H9 (cell line): Measurements from ENCODE around the gene FBXO5. TPM values are rescaled to one million over a fixed set of nuclear protein-coding genes. Genes with fewer than 3 reads are reported as not detected.
A peak's percentile ranks its signal among the peaks of the same experiment; 100 is the strongest.

Experiments
- DNase-seq: peaks from one replicate; pipeline ENCODE4 v3.0.0-alpha.2; 2017
- H2AFZ ChIP-seq: one replicate; pipeline ENCODE4 v1.6.1; 2013; ENCODE audit warnings: mild to moderate bottlenecking, low read length, control low read depth, moderate library complexity
- H2AK5ac ChIP-seq: 2 replicates; pipeline ENCODE4 v1.6.1; 2013; ENCODE audit warnings: low read length, control low read depth, mixed read lengths; ENCODE audit not compliant: insufficient read length
- H2BK120ac ChIP-seq: one replicate; pipeline ENCODE4 v1.6.1; 2013; ENCODE audit warnings: low read depth, mild to moderate bottlenecking, low read length, control low read depth, inconsistent platforms; ENCODE audit not compliant: poor library complexity, severe bottlenecking
- H2BK12ac ChIP-seq: 2 replicates; pipeline ENCODE4 v1.6.1; 2013; ENCODE audit warnings: low read length, control low read depth, mixed read lengths, low read depth; ENCODE audit not compliant: insufficient read length
- H2BK15ac ChIP-seq: 2 replicates; pipeline ENCODE4 v1.6.1; 2013; ENCODE audit warnings: low read depth, low read length, control low read depth
- H2BK20ac ChIP-seq: one replicate; pipeline ENCODE4 v1.6.1; 2013; ENCODE audit warnings: low read depth, mild to moderate bottlenecking, low read length, control low read depth, inconsistent platforms; ENCODE audit not compliant: poor library complexity, severe bottlenecking
- H2BK5ac ChIP-seq: 2 replicates; pipeline ENCODE4 v1.6.1; 2013; ENCODE audit warnings: low read length, control low read depth, mixed read lengths; ENCODE audit not compliant: insufficient read length
- H3K14ac ChIP-seq: 2 replicates; pipeline ENCODE4 v1.6.1; 2013; ENCODE audit warnings: low read length, control low read depth; ENCODE audit not compliant: insufficient read depth
- H3K18ac ChIP-seq: 2 replicates; pipeline ENCODE4 v1.6.1; 2013; ENCODE audit warnings: low read depth, mild to moderate bottlenecking, mixed read lengths, low read length, control low read depth; ENCODE audit not compliant: insufficient read length
- H3K23ac ChIP-seq: 2 replicates; pipeline ENCODE4 v1.6.1; 2013; ENCODE audit warnings: low read length, control low read depth, mixed read lengths, low read depth; ENCODE audit not compliant: insufficient read length
- H3K23me2 ChIP-seq: 2 replicates; pipeline ENCODE4 v1.6.1; 2013; ENCODE audit warnings: low read depth, mild to moderate bottlenecking, mixed read lengths, low read length, control low read depth; ENCODE audit not compliant: insufficient read length, poor library complexity, severe bottlenecking
- H3K27ac ChIP-seq: 2 replicates; pipeline ENCODE4 v1.5.1; 2013; ENCODE audit warnings: low read length, control low read depth, mixed read lengths, low read depth; ENCODE audit not compliant: insufficient read length
- H3K27me3 ChIP-seq: 2 replicates; pipeline ENCODE4 v1.6.1; 2013; ENCODE audit warnings: low read length, control low read depth, inconsistent platforms; ENCODE audit not compliant: insufficient read depth
- H3K4ac ChIP-seq: 2 replicates; pipeline ENCODE4 v1.6.1; 2013; ENCODE audit warnings: low read depth, mild to moderate bottlenecking, control low read depth, inconsistent platforms, low read length, moderate library complexity
- H3K4me1 ChIP-seq: 2 replicates; pipeline ENCODE4 v1.6.1; 2013; ENCODE audit warnings: low read length, control low read depth, inconsistent platforms; ENCODE audit not compliant: insufficient read depth
- H3K4me2 ChIP-seq: 2 replicates; pipeline ENCODE4 v1.6.1; 2013; ENCODE audit warnings: low read length, control low read depth, mixed read lengths; ENCODE audit not compliant: insufficient read length, insufficient read depth
- H3K56ac ChIP-seq: 2 replicates; pipeline ENCODE4 v1.6.1; 2013; ENCODE audit warnings: low read depth, mild to moderate bottlenecking, mixed read lengths, low read length, control low read depth; ENCODE audit not compliant: insufficient read length
- H3K79me1 ChIP-seq: 2 replicates; pipeline ENCODE4 v1.6.1; 2013; ENCODE audit warnings: low read depth, mild to moderate bottlenecking, moderate library complexity, low read length, control low read depth, inconsistent platforms; ENCODE audit not compliant: insufficient read depth, poor library complexity, severe bottlenecking
- H3K79me2 ChIP-seq: 2 replicates; pipeline ENCODE4 v1.6.1; 2013; ENCODE audit warnings: low read length, control low read depth, inconsistent platforms; ENCODE audit not compliant: insufficient read depth
- H3K9ac ChIP-seq: 2 replicates; pipeline ENCODE4 v1.6.1; 2013; ENCODE audit warnings: low read length, control low read depth, mixed read lengths; ENCODE audit not compliant: insufficient read length; ENCODE audit errors: extremely low read depth
- H3K9me3 ChIP-seq: one replicate; pipeline ENCODE4 v1.6.1; 2013; ENCODE audit warnings: low read depth, low read length, inconsistent platforms; ENCODE audit not compliant: control insufficient read depth
- H3T11ph ChIP-seq: one replicate; pipeline ENCODE4 v1.6.1; 2013; ENCODE audit warnings: mild to moderate bottlenecking, low read length, control low read depth, inconsistent platforms
- H4K20me1 ChIP-seq: one replicate; pipeline ENCODE4 v1.6.1; 2013; ENCODE audit not compliant: control insufficient read depth, insufficient read length, insufficient read depth
- H4K5ac ChIP-seq: 2 replicates; pipeline ENCODE4 v1.6.1; 2013; ENCODE audit warnings: low read depth, mild to moderate bottlenecking, mixed read lengths, low read length, control low read depth; ENCODE audit not compliant: insufficient read length
- H4K8ac ChIP-seq: replicated peaks from 2 replicates; pipeline ENCODE4 v1.6.1; 2013; ENCODE audit warnings: low read length, control low read depth, mixed read lengths, low read depth; ENCODE audit not compliant: insufficient read length
- H4K91ac ChIP-seq: 2 replicates; pipeline ENCODE4 v1.6.1; 2013; ENCODE audit warnings: low read depth, mild to moderate bottlenecking, moderate library complexity, mixed read lengths, low read length, control low read depth; ENCODE audit not compliant: insufficient read length
- H3K27ac Mint-ChIP-seq, 3 experiments: 2 replicates in 2 of 3; 3 replicates in 1 of 3; pipeline ENCODE4 v1.8.0; 2020 to 2021; ENCODE audit warnings: mixed read lengths in 3 of 3, mild to moderate bottlenecking in 1 of 3, moderate library complexity in 1 of 3
- H3K27me3 Mint-ChIP-seq: 2 replicates; pipeline ENCODE4 v1.8.0; 2021; ENCODE audit warnings: low read depth, mild to moderate bottlenecking, moderate library complexity, mixed read lengths
- H3K36me3 Mint-ChIP-seq, 3 experiments: 2 replicates in 2 of 3; 3 replicates in 1 of 3; pipeline ENCODE4 v1.8.0; 2020 to 2021; ENCODE audit warnings: low read depth in 3 of 3, mixed read lengths in 3 of 3; ENCODE audit not compliant: insufficient read depth in 1 of 3
- H3K4me1 Mint-ChIP-seq, 2 experiments: 2 replicates each; pipeline ENCODE4 v1.8.0; 2020; ENCODE audit warnings: mixed read lengths in 2 of 2
- H3K4me3 Mint-ChIP-seq, 2 experiments: 2 replicates in 1 of 2; 3 replicates in 1 of 2; pipeline ENCODE4 v1.8.0; 2020 to 2021; ENCODE audit warnings: mild to moderate bottlenecking in 2 of 2, mixed read lengths in 2 of 2, moderate library complexity in 1 of 2
- H3K9me3 Mint-ChIP-seq, 2 experiments: 2 replicates in 1 of 2; 3 replicates in 1 of 2; pipeline ENCODE4 v1.8.0; 2020; ENCODE audit warnings: mild to moderate bottlenecking in 2 of 2, mixed read lengths in 2 of 2, moderate library complexity in 1 of 2
- CTCF ChIP-seq: fragments of 200-600 bp; sonication (generic); conservative IDR thresholded peaks from 3 replicates; pipeline ENCODE4 v1.8.0; 2021; ENCODE audit warnings: antibody characterized with exemption, mild to moderate bottlenecking
- WGBS: extraction: QIAGEN DNeasy Blood & Tissue Kit; methylation state at CpG from one replicate; pipeline ENCODE4 v1.1.7; 2013; ENCODE audit warnings: missing lambda C conversion rate, low lambda C conversion rate, mixed read lengths; ENCODE audit not compliant: insufficient read length; ENCODE audit errors: extremely low coverage; 5-methylcytosine and 5-hydroxymethylcytosine counted together
- total RNA-seq: library from RNA; stranded (reverse); gene quantifications from 2 replicates; pipeline ENCODE4 v1.2.1, GENCODE V29; 2021

FBXO5 gene
- total RNA-seq, 1 experiment from 2014 or later: 47.6 TPM

GRCh38 chr6:152954443-152954842 is 28.4 kb downstream of the FBXO5 start:
- H3K18ac ChIP-seq: no peak overlapping the region
- H4K91ac ChIP-seq: no peak overlapping the region
- no peaks in the 10 kb centered on the region for H4K20me1 ChIP-seq
- Mint-ChIP-seq H3K4me1 (peaks cover 13 to 16% of the 10 kb centered on the region in 2 experiments), H3K27me3 (peaks cover 2% of the 10 kb centered on the region; the same call in 1 of the 2 replicates), H3K27ac (no peak overlapping the region), H3K9me3 (no peaks in the 10 kb centered on the region; a peak in 1 of 5 replicates), H3K36me3 (no peaks in the 10 kb centered on the region), H3K4me3 (no peak overlapping the region)
- H3K4me1 ChIP-seq: peaks cover 4% of the 10 kb centered on the region; the same call in 1 of the 2 replicates
- no peak overlapping the region for H3K4me2 ChIP-seq
- no peaks in the 10 kb centered on the region for H3K27me3 ChIP-seq
- H4K8ac ChIP-seq: no peak overlapping the region
- H3K56ac ChIP-seq: no peak overlapping the region
- no peak overlapping the region for H3K14ac ChIP-seq
- no peaks in the 10 kb centered on the region for H3K23me2 ChIP-seq
- H3K79me1 ChIP-seq: no peaks in the 10 kb centered on the region
- H3K4ac ChIP-seq: no peak overlapping the region
- WGBS: no CpG with 5 or more reads among the region's 3 CpGs
- TF ChIP-seq CTCF: peak; percentile 43; the same call in 1 of the 3 replicates
- H2AFZ ChIP-seq: no peak overlapping the region
- no peak overlapping the region for H2AK5ac ChIP-seq
- no peaks in the 10 kb centered on the region for H3K9me3 ChIP-seq
- no peak overlapping the region for H3K27ac ChIP-seq
- H3K79me2 ChIP-seq: no peaks in the 10 kb centered on the region
- no peak overlapping the region for H4K5ac ChIP-seq
- no peak overlapping the region for H3T11ph ChIP-seq
- no peak overlapping the region for H2BK15ac ChIP-seq
- H2BK120ac ChIP-seq: no peak overlapping the region
- H3K9ac ChIP-seq: no peak overlapping the region
- H3K23ac ChIP-seq: no peak overlapping the region
- no peak overlapping the region for H2BK5ac ChIP-seq
- no peak overlapping the region for H2BK12ac ChIP-seq
- no peak overlapping the region for H2BK20ac ChIP-seq
- DNase-seq: no peak
